Measurements from ENCODE around the gene FRMPD4.
A peak's percentile ranks its signal among the peaks of the same experiment; 100 is the strongest.

Gene FRMPD4

GRCh38 chrX:12554206-12554605 lies 415.9 kb downstream of the FRMPD4 start:
- no peak for DNase-seq (ENCODE audit: low read depth)
- TF ChIP-seq CTCF (IDR thresholded peaks at IDR 0.05; ENCODE audit: control insufficient read depth, insufficient read depth, low read depth, low read length, missing control alignments), result no peak
- H3K4me3 ChIP-seq (ENCODE audit: control insufficient read depth, low read depth, low read length), result no peak overlapping the region

GRCh38 chrX:12563121-12563520 lies 424.8 kb downstream of the FRMPD4 start:
- TF ChIP-seq CTCF (IDR thresholded peaks at IDR 0.05; ENCODE audit: control insufficient read depth, insufficient read depth, low read depth, low read length, missing control alignments), result no peak
- DNase-seq (ENCODE audit: low read depth), result no peak
- no peak overlapping the region for H3K4me3 ChIP-seq (ENCODE audit: control insufficient read depth, low read depth, low read length)

GRCh38 chrX:12564221-12564620 lies 425.9 kb downstream of the FRMPD4 start:
- no peak for TF ChIP-seq CTCF (IDR thresholded peaks at IDR 0.05; ENCODE audit: control insufficient read depth, insufficient read depth, low read depth, low read length, missing control alignments)
- no peak overlapping the region for H3K4me3 ChIP-seq (ENCODE audit: control insufficient read depth, low read depth, low read length)
- no peak for DNase-seq (ENCODE audit: low read depth)

GRCh38 chrX:12567857-12568256 lies 429.6 kb downstream of the FRMPD4 start:
- DNase-seq (ENCODE audit: low read depth), result no peak
- no peak overlapping the region for H3K4me3 ChIP-seq (ENCODE audit: control insufficient read depth, low read depth, low read length)
- TF ChIP-seq CTCF (IDR thresholded peaks at IDR 0.05; ENCODE audit: control insufficient read depth, insufficient read depth, low read depth, low read length, missing control alignments), result peak; percentile 67

GRCh38 chrX:12570859-12571501 lies 432.7 kb downstream of the FRMPD4 start:
- no peak for TF ChIP-seq CTCF (IDR thresholded peaks at IDR 0.05; ENCODE audit: control insufficient read depth, insufficient read depth, low read depth, low read length, missing control alignments)
- DNase-seq (ENCODE audit: low read depth), result no peak
- H3K4me3 ChIP-seq (ENCODE audit: control insufficient read depth, low read depth, low read length), result no peak overlapping the region

- DNase-seq (ENCODE audit: low read depth), result no peak
- no peak for TF ChIP-seq CTCF (IDR thresholded peaks at IDR 0.05; ENCODE audit: control insufficient read depth, insufficient read depth, low read depth, low read length, missing control alignments)
- H3K4me3 ChIP-seq (ENCODE audit: control insufficient read depth, low read depth, low read length), result no peak overlapping the region
Observed at GRCh38 chrX:12579311-12579710, 441.0 kb downstream of the FRMPD4 start.
